HepG2 (cell line): ENCODE data around the gene LLGL2. TPM values are rescaled to one million over a fixed set of nuclear protein-coding genes. Genes with fewer than 3 reads are reported as not detected.

ENCODE experiments used
- ATF2 ChIP-seq: sonication (generic); formaldehyde crosslinking; IDR thresholded peaks from 2 replicates; pipeline ENCODE4 v1.4.0; 2020; ENCODE audit warnings: missing genetic modification reagents
- EED ChIP-seq: sonication (generic); formaldehyde crosslinking; IDR thresholded peaks from 2 replicates; pipeline ENCODE4 v1.5.0; 2020; ENCODE audit warnings: mild to moderate bottlenecking, missing genetic modification reagents
- GATAD1 ChIP-seq: IDR thresholded peaks from 2 replicates; pipeline ENCODE4 v1.6.1; 2016; ENCODE audit warnings: missing genetic modification reagents, missing compliant biosample characterization
- GATAD2A ChIP-seq: IDR thresholded peaks from 2 replicates; pipeline ENCODE4 v1.6.1; 2016
- POLR2AphosphoS5 ChIP-seq: IDR thresholded peaks from 2 replicates; pipeline ENCODE4 v1.6.1; 2012; ENCODE audit warnings: low read depth, low read length
- RBM22 ChIP-seq: fragments of 200-400 bp; formaldehyde crosslinking; optimal IDR thresholded peaks from 2 replicates; pipeline ENCODE3; 2017; ENCODE audit warnings: mild to moderate bottlenecking, low read length, moderate library complexity
- RFX3 ChIP-seq: IDR thresholded peaks from 2 replicates; pipeline ENCODE4 v1.6.1; 2016; ENCODE audit warnings: missing biosample characterization, missing genetic modification reagents
- RFX5 ChIP-seq: IDR thresholded peaks from 2 replicates; pipeline ENCODE4 v1.6.1; 2011; ENCODE audit warnings: low read depth, low read length, improper control_type of control experiment
- SNAI1 ChIP-seq: sonication (generic); formaldehyde crosslinking; IDR thresholded peaks from 2 replicates; pipeline ENCODE4 v1.5.0; 2020; ENCODE audit warnings: mild to moderate bottlenecking, missing genetic modification reagents, borderline replicate concordance
- TGIF2 ChIP-seq: IDR thresholded peaks from 2 replicates; pipeline ENCODE4 v1.6.1; 2016; ENCODE audit warnings: control low read depth, missing compliant biosample characterization
- THAP7 ChIP-seq: sonication (generic); formaldehyde crosslinking; IDR thresholded peaks from 2 replicates; pipeline ENCODE4 v1.8.1; 2023; ENCODE audit warnings: mild to moderate bottlenecking, missing genetic modification reagents
- TSC22D2 ChIP-seq: sonication (generic); formaldehyde crosslinking; IDR thresholded peaks from 2 replicates; pipeline ENCODE4 v1.5.1; 2020; ENCODE audit warnings: missing genetic modification reagents, mild to moderate bottlenecking, borderline replicate concordance
- ZBTB7A ChIP-seq: sonication (generic); formaldehyde crosslinking; IDR thresholded peaks from 2 replicates; pipeline ENCODE4 v1.8.0; 2022; ENCODE audit warnings: mild to moderate bottlenecking, missing genetic modification reagents
- ZFP36L2 ChIP-seq: sonication (generic); formaldehyde crosslinking; IDR thresholded peaks from 2 replicates; pipeline ENCODE4 v1.4.0; 2020; ENCODE audit warnings: missing genetic modification reagents
- ZNF12 ChIP-seq: sonication (generic); formaldehyde crosslinking; IDR thresholded peaks from 2 replicates; pipeline ENCODE4 v1.5.0; 2020; ENCODE audit warnings: missing genetic modification reagents
- ZNF569 ChIP-seq: sonication (generic); formaldehyde crosslinking; IDR thresholded peaks from 2 replicates; pipeline ENCODE4 v1.5.0; 2020; ENCODE audit warnings: mild to moderate bottlenecking, missing genetic modification reagents, moderate library complexity, borderline replicate concordance
- ZNF615 ChIP-seq: sonication (generic); formaldehyde crosslinking; IDR thresholded peaks from 2 replicates; pipeline ENCODE4 v1.5.0; 2020; ENCODE audit warnings: mild to moderate bottlenecking, missing genetic modification reagents, borderline replicate concordance
- ZNF720 ChIP-seq: sonication (generic); formaldehyde crosslinking; IDR thresholded peaks from 2 replicates; pipeline ENCODE4 v1.4.0; 2020; ENCODE audit warnings: missing genetic modification reagents
- polyA plus RNA-seq, 8 experiments: library from polyadenylated mRNA; depleted of rRNA in 3 of 8; stranded (reverse) in 7 of 8; unstranded in 1 of 8; fragments of >200 nt; fragmentation: Illumina TruSeq in 4 of 8; extraction: Trizol in 4 of 8; gene quantifications; 2 replicates each; pipeline versions ENCODE4 v1.2.1 to v1.2.3, GENCODE V29; 2011 to 2016; ENCODE audit warnings: low read depth in 4 of 8, missing spikeins in 1 of 8, mixed read lengths in 1 of 8; ENCODE audit not compliant: insufficient read depth in 1 of 8
- total RNA-seq, 5 experiments: library from RNA; depleted of rRNA; stranded (reverse); fragments of >200 nt; fragmentation: Illumina TruSeq; extraction: Trizol; gene quantifications; 2 replicates each; pipeline ENCODE4 v1.2.3, GENCODE V29; 2016; ENCODE audit warnings: low read depth in 1 of 5
- TF ChIP-seq, protein P1 (sequence below): sonication (generic); formaldehyde crosslinking; IDR thresholded peaks from 2 replicates; pipeline ENCODE4 v1.8.0; 2022; ENCODE audit warnings: low read depth, missing genetic modification reagents
- TF ChIP-seq, protein P2 (sequence below): sonication (generic); formaldehyde crosslinking; IDR thresholded peaks from 2 replicates; pipeline ENCODE4 v1.4.0; 2020; ENCODE audit warnings: missing genetic modification reagents, borderline replicate concordance

Gene LLGL2
- total and polyA plus RNA-seq, 2 of the 13 experiments (the other 11 are each of a cell fraction or from before 2014, with no cell fraction given): 83.0 to 86.7 TPM

DNA sequence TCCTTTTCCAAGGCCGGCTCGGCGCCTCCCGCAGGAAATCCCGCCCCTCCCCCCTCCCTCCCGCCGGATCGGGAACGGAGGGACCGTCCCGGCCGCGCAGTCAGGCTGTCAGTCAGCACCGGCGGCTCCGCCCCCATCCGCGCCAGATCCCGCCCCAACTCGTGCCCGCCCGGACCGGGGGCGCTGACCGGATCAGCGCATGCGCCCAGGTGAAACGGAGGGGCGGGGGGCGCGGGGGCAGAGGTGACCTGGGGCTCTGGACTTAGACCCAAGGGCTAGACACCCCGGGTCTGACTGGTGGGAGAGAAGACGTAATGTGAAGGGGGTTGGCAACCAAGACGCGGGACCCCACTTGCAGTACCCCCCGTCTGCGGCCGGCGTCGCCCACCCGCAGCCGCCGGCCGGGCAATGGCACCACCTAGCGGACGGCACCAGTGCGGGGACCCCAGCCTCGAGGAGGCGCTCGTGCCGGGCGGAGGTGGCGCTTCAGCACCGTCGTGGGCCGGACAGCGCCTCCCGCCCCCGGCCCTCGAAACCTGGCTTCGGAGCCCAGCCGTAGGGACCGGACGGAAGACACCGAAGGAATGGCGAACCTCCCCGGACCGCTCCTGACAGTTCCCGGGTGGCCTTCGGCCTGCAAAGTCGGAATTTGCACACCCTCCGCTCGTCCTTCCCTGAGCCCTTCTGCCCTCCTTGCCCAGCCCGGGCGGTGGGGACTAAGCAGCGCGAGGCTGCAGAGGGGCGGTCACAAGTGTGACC, 9.8 kb upstream of the LLGL2 start, which contains the start of gene CASKIN2 (continued):
- TF ChIP-seq ATF2 (CRISPR knock-in tag) (peak; percentile 78), GATAD1 (CRISPR knock-in tag) (no peak), TSC22D2 (CRISPR knock-in tag) (peak; percentile 98), TGIF2 (CRISPR knock-in tag) (peak; percentile 91), RFX3 (CRISPR knock-in tag) (no peak), ZFP36L2 (CRISPR knock-in tag) (no peak; the same call in 1 of the 2 replicates), GATAD2A (CRISPR knock-in tag) (peak; percentile 14), ZNF615 (peak; percentile 97), EED (CRISPR knock-in tag) (peak; percentile 98), RBM22 (no peak), ZNF569 (CRISPR knock-in tag) (peak; percentile 100), ZBTB7A (CRISPR knock-in tag) (peak; percentile 96), POLR2AphosphoS5 (no peak), ZNF12 (CRISPR knock-in tag) (peak; percentile 84; the same call in 1 of the 2 replicates), THAP7 (CRISPR knock-in tag) (peak; percentile 90; the same call in 1 of the 2 replicates), RFX5 (no peak), ZNF720 (CRISPR knock-in tag) (0 out of 2 replicates have a peak, but pooled peaks have one; percentile 69), SNAI1 (peak; percentile 99)
- TF ChIP-seq, protein P1, sequence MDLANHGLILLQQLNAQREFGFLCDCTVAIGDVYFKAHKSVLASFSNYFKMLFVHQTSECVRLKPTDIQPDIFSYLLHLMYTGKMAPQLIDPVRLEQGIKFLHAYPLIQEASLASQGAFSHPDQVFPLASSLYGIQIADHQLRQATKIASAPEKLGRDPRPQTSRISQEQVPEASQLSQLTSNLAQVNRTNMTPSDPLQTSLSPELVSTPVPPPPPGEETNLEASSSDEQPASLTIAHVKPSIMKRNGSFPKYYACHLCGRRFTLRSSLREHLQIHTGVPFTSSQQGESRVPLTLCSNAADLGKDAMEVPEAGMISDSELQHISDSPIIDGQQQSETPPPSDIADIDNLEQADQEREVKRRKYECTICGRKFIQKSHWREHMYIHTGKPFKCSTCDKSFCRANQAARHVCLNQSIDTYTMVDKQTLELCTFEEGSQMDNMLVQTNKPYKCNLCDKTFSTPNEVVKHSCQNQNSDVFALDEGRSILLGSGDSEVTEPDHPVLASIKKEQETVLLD: peak; percentile 87
- TF ChIP-seq, protein P2, sequence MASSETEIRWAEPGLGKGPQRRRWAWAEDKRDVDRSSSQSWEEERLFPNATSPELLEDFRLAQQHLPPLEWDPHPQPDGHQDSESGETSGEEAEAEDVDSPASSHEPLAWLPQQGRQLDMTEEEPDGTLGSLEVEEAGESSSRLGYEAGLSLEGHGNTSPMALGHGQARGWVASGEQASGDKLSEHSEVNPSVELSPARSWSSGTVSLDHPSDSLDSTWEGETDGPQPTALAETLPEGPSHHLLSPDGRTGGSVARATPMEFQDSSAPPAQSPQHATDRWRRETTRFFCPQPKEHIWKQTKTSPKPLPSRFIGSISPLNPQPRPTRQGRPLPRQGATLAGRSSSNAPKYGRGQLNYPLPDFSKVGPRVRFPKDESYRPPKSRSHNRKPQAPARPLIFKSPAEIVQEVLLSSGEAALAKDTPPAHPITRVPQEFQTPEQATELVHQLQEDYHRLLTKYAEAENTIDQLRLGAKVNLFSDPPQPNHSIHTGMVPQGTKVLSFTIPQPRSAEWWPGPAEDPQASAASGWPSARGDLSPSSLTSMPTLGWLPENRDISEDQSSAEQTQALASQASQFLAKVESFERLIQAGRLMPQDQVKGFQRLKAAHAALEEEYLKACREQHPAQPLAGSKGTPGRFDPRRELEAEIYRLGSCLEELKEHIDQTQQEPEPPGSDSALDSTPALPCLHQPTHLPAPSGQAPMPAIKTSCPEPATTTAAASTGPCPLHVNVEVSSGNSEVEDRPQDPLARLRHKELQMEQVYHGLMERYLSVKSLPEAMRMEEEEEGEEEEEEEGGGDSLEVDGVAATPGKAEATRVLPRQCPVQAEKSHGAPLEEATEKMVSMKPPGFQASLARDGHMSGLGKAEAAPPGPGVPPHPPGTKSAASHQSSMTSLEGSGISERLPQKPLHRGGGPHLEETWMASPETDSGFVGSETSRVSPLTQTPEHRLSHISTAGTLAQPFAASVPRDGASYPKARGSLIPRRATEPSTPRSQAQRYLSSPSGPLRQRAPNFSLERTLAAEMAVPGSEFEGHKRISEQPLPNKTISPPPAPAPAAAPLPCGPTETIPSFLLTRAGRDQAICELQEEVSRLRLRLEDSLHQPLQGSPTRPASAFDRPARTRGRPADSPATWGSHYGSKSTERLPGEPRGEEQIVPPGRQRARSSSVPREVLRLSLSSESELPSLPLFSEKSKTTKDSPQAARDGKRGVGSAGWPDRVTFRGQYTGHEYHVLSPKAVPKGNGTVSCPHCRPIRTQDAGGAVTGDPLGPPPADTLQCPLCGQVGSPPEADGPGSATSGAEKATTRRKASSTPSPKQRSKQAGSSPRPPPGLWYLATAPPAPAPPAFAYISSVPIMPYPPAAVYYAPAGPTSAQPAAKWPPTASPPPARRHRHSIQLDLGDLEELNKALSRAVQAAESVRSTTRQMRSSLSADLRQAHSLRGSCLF (CRISPR knock-in tag): no peak
